Measurements from ENCODE around the gene NPFF. TPM values are rescaled to one million over a fixed set of nuclear protein-coding genes. Genes with fewer than 3 reads are reported as not detected.

The NPFF gene
- total RNA-seq, 2 donors from 2014 or later, result not detected

DNA sequence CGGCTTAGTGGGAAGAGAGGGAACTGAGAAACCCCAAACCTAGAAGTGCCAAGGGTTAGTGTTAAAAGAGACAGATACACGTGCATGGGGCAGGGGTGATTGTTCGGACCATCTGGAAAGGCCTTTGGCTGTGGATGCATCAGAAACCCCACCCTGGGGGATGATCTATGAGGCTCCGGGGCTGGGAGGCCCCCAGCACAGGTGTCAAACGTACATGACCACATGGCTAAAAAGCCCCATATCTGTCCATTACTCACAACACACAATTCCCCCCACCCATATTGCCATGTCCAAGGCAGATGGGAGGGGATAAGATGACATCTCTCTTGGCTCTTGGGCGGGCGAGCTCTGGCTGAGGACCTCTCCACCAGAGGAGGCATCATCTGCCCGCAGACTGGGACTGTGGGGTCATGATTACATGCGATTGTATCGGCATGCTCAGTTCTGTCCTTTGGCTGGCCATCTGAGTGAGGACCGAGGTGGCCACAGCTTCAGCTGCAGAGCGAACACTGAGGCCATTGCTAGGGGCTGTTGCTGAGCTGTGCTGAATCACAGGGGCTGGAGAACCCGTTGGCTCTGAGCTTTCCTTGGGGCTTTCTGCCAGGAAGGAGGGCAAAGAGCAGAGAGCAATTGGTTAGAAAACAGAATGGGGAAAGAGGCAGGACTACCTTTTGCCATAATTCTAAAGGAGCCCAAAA is 9.6 kb upstream of the NPFF start:
- ATAC-seq (no peak), DNase-seq (no peak)
- intact Hi-C loops (cut with DNase I), result no loop called here

DNA sequence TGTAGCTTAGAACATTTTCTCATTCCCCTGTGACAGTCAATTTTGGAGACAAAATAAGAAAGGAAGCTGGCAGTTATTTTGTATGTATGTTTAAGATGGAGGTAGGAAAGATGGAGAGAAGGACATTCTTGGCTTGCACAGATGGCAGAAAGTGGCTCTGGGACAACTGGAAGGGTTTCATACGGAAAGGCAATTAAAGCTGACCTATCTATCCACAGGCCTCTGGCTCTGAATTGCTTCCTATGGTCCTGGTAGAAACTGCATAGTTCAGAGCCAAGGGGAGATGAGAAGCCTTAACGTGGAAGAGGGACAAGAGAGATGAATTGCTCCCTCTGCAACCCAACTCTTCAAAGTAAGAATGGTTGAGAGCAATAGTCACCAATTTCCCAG is 8.0 kb upstream of the NPFF start:
- ATAC-seq (no peak), DNase-seq (no peak)
- intact Hi-C loops (cut with DNase I), result no loop called here

DNA sequence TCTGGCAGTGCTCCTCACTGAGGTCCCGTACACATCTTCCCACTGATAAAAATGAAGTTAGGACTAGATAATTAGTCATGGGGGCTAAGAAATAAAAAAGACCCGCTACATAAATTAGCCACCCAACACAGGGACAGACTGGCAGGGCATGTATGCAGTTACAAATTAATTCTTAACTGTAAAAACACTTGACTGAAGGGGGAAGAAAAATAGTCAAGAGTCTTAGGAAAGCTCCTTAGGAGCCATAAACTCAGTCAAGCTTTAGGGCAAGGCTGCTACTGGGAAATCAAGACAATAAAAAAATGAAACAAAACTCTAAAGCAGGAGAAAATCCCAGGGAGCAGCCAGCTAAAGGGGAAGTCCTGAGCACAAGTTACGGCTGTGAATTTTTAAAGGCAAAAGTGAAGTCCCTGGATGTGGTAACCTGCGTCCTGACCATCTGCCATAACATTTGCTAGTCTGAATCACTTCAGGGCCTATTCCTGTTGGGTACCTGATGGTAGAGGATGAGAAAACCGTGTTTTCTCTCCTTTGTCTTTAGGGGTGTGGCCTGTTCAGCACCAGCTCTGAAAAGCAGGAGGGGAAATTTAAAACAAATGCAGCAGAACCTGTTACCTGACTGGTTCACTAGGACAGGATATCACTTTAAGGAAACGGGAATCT is 7.5 kb upstream of the NPFF start:
- DNase-seq (no peak), ATAC-seq (no peak)
- intact Hi-C loops (cut with DNase I), result no loop called here

DNA sequence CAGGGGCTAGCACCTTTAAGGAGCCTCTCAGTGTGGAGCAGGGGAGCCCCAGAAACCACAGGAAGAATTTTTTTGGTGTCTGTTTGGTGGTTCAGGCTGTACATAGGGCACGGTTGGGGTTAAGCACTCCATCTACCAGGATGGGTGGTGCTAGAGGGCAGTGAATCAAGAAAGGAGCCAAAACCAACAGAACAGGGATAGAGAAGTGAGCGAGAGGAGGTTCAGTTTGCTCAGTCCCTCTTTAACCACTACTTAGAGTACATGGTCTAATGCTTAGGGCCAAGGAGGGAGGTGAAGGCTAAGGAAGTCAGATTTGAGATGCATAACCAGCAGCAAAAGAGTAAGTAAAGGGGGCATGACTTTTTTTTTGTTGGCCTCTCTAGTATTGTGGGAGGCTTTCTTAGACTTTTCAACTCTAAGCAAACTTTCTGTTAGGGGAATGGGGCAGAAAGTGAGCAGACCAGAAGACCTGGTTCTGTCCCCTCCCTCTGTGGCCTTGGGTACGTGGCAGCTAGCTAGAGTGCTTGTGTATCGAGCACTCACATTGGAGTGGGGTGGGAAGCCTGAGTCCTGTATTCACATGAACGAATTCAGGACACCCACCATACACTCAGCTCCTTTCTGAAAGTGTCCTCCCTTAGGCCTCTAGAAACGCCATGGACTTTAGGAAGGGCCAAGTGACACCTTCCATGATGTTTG is 6.6 kb upstream of the NPFF start:
- DNase-seq (no peak), ATAC-seq (peak in 1 of 2 donors; percentile 25)
- intact Hi-C loops (cut with DNase I), result no loop called here

DNA sequence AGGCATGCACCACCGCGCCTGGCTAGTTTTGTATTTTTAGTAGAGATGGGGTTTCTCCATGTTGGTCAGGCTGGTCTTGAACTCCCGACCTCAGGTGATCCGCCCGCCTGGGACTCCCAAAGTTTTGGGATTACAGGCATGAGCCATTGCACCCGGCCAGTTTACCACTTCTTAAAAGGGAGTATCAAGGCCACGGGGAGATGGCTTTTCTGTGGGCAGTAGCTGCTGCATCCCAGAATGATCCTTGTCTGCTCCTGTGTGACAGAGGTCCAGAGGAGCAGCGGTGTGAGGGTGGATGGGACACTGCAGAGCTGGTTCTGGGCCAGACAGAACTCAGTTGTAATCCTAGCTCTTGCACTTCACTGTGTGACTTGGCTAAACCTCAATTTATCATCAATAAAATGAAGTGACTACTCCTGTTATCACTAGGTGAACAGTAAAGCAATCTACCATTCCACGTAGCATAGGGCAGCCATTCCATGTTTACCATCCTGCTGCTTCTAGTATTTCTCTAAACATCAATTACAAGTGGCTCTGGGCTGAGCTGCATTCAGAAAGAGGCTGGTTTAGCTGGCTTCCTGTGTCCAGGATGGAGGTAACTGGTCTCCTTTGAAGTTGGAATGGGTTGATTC is 3.0 kb upstream of the NPFF start:
- DNase-seq (no peak), ATAC-seq (no peak)
- intact Hi-C loops (cut with DNase I), result no loop called here

DNA sequence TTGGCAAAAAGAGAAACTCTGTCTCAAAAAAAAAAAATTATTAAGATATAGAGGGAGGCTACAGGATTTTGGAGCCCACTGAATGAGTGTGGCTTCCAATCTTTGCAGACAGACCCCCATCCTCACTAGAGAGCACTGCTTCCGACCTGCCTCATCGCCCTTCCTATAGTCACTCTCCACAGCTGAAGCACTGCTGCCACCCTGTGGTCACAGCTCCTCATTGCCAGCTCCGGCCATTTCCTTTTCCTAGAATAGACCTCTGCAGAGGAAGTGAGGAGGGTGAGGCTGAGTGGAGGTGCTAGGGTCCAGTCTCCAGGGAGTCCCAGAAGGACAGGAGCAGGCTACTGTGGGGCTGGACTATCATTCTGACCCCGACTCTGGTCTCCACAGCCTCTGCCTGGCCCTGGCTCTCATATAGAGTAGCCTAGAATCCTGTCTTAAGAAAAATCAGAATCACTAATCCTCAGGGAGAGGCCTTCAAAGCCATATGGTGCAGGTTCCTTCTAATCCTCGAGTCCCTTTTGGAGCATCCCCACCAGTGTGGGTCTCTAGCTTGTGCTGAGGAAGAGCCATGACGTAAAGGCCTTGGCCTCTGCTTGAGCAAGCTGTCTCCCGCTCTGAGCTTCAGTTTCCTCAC is 1.4 kb upstream of the NPFF start:
- peak; percentile 82 to 84 for ATAC-seq
- intact Hi-C loops (cut with DNase I), result loop anchor here (5.0 to 10.0 kb wide), 2 partner anchors 156 to 184 kb away; partner anchors contain the start of gene AAAS (in 1 of the 2)
- DNase-seq, result peak; percentile 84

DNA sequence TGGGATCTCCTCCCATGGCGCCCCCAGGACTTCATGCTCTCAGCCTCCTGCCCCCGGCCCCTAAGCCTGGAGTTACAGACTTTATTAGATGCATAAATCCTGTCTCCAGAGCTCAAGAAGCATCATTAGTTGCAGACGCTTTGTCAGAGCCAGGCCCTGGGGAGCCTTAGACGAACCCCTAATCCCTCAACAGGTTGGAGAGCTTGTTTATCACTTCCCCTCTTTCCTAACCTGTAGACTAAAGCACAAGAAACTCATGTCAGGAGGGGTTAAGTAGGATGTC is 260 bp upstream of the NPFF start:
- ATAC-seq (no peak), DNase-seq (no peak)
- intact Hi-C loops (cut with DNase I), result loop anchor here (5.0 to 10.0 kb wide), 2 partner anchors 155 to 183 kb away; partner anchors contain the start of gene AAAS (in 1 of the 2)

DNA sequence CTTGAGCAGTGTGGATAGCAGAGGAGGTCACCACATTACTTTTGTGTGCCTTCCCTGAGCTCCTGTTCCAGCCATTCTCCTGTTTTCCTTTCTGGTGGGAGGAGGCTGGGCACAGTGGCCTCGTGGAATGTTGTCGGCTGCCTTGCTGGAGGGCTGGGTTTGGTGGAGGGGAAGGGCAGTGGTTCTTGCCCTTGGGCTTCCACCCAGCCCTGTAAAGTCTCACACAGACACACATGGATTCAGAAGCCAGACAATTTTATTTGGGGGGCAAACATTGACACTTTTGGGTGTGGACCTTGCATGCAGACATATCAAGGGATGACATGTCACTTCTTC is 866 bp downstream of the NPFF start:
- DNase-seq (no peak), ATAC-seq (no peak)
- intact Hi-C loops (cut with DNase I), result loop anchor here (5.0 to 10.0 kb wide), 2 partner anchors 154 to 182 kb away; partner anchors contain the start of gene AAAS (in 1 of the 2)

DNA sequence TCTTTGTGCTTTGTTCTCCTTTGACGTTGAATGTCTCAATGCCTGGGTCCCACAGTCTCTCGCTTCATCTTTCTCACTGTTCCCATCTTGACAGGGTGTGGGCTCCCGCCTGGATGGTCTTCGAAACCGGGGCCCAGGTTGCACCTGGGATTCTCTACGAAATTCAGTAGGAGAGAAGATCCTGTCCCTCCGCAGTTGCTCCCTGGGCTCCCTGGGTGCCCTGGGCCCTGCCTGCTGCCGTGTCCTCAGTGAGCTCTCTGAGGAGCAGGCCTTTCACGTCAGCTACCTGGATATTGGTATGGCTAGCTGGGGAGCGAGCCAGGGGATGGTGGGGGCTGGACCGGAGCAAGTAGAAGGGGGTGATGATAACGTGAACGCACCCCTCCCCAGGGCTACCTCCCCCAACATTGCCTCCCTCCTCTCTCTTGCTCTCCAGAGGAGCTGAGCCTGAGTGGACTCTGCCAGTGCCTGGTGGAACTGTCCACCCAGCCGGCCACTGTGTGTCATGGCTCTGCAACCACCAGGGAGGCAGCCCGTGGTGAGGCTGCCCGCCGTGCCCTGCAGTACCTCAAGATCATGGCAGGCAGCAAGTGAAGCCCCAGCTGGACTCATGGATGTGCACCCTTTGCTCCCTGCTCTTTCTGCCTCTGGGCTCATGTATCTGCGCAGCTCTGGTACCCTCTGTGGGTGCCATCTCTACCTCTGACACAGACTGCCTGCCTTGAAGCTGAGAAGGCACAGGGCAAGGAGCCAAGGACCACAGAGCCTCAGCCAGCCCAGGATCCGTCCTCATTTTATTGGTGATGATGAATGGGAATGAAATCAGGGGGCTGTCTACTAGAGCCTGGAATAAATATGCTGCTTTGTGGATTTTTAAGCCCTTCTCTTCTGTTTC is 1.5 kb downstream of the NPFF start:
- no peak for ATAC-seq
- no peak for DNase-seq
- intact Hi-C loops (cut with DNase I), result loop anchor here (5.0 to 10.0 kb wide), 2 partner anchors 154 to 181 kb away; partner anchors contain the start of gene AAAS (in 1 of the 2)

DNA sequence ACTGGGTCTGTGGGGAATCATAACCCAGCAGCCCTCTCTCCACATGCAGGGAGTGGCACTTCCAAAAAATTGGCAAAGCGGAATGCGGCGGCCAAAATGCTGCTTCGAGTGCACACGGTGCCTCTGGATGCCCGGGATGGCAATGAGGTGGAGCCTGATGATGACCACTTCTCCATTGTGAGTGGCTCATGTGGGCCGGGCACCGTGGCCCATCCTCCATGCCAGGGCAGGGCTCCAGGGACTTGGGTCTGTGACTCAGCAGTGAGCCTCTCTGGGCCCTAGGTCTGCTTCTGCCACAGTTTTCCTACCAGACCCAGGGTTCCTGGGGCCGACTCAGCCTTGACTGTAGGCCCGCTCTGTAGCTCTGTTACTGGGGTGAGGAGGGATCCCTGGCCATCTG is 2.2 kb downstream of the NPFF start:
- DNase-seq (peak; percentile 38), ATAC-seq (no peak)
- intact Hi-C loops (cut with DNase I), result loop anchor here (5.0 to 10.0 kb wide), 2 partner anchors 153 to 180 kb away; partner anchors contain the start of gene AAAS (in 1 of the 2)

DNA sequence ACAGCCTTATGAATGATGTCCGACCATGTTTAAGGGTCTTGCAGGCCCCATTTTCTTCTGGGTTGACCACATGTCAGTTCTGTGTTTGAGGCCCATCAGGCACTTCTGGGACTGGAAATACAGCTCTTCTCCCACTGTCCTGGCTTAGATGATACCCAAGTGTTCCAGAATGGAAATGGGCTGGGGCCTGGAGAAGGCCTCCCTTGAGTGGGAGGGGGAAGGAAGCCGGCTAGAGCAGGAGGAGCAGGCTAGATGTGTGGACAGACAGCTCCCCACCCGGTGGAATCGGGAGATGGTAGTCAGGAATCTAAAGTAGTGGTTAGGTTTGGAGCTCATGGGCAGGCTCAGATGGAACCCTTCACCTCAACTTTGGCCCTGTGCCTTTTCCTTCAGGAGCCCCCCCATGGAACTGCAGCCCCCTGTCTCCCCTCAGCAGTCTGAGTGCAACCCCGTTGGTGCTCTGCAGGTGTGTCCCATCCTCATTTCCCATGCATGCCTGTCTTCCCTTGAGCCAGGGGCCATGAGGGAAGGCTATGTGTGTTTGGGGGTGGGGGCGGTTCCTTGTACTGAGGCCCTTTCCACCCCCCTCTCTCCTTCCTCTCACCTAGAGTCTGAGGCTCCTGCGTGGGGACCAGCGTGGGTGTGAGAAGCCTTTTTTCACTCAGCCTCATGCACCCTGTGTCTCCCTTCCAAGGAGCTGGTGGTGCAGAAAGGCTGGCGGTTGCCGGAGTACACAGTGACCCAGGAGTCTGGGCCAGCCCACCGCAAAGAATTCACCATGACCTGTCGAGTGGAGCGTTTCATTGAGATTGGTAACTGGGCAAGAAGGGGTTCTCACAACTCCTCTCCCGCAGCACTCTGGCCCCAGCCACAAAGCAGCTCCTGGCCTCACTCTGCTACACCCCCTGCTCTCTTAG is 3.0 kb downstream of the NPFF start:
- DNase-seq (no peak), ATAC-seq (no peak)
- intact Hi-C loops (cut with DNase I), result loop anchor here in 1 of 2 donors (5.0 to 10.0 kb wide), 2 partner anchors 52 to 179 kb away; partner anchors contain the start of genes AAAS and PCBP2

DNA sequence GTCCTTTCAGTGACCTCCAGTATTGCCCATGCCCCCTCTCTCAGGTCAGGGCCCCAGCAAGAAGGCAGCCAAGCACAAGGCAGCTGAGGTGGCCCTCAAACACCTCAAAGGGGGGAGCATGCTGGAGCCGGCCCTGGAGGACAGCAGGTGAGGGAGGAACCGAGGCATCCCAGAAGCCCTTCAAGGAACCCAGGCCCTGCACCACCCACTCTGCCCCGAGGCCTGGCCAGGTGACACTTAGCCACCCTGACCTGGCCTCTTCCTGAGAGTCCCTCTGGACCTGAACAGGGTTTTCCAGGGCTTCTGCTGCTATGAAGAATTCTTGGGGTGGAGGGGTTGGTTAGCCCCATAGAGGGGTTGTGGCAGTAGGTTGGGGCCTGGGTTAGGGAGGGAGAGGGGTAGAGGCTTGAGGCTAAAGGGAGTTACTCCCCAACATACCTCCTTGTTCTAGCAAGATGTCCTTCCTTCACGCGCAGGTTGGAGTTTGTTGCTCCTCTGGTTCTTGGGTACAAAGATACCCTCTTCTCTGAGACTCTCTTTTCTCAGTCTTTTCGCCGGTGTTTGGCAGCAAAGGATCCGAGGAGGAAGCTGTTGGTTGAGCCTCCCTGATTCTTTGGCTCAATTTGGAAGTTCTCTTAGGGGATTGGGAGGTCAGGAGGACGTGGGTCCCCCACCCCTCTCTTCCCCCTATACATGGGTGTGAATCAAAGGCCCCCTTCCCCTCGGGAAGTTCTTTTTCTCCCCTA is 4.1 kb downstream of the NPFF start:
- ATAC-seq, result no peak
- intact Hi-C loops (cut with DNase I), result loop anchor here in 1 of 2 donors (5.0 to 10.0 kb wide), 2 partner anchors 51 to 178 kb away; partner anchors contain the start of genes AAAS and PCBP2
- DNase-seq, result no peak

DNA sequence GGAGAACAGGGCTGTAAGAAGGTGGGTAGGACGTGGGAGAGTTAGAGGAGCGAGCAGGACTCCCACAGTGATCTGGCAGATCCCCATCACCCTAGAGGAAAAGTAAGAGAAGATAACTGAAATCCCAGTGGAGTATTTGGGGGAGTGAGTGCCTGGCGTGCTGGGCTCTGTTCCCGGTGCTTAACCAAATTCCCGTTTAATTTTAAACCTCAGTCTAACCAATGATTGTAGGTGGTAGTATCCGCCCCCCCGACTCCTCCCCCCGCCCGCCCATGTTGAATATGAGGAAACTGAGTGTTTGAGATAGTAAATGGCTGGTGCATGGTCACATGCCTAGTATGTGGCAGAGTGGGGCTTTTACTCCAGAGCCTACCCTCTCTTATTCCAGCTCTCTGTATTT is 5.0 kb downstream of the NPFF start:
- ATAC-seq (peak in 1 of 2 donors; percentile 0), DNase-seq (no peak)
- intact Hi-C loops (cut with DNase I), result loop anchor here in 1 of 2 donors (5.0 to 10.0 kb wide), 2 partner anchors 50 to 178 kb away; partner anchors contain the start of genes AAAS and PCBP2

DNA sequence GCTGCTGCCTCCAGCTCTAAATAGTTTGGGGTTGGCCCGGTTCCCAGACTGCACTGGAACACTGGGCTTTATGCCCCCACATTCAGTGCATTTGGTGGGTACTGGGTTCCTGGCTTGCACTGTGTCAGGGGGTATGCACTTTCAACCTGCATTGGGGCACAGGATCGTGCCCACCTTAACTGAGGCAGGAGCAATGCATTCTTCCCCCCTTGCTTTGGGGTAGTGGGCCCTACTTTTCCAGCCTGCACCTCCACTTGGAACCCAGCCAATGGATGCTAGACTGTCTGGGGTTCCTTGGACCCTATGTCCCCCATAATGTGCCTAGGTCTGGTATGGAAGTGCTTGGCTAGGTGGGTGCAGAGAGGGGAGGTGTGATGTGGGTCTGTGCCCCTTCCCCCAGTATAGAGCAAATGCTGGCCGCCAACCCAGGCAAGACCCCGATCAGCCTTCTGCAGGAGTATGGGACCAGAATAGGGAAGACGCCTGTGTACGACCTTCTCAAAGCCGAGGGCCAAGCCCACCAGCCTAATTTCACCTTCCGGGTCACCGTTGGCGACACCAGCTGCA is 5.6 kb downstream of the NPFF start:
- no peak for DNase-seq
- no peak for ATAC-seq
- intact Hi-C loops (cut with DNase I), result loop anchor here in 1 of 2 donors (5.0 to 10.0 kb wide), 2 partner anchors 49 to 177 kb away; partner anchors contain the start of genes AAAS and PCBP2

DNA sequence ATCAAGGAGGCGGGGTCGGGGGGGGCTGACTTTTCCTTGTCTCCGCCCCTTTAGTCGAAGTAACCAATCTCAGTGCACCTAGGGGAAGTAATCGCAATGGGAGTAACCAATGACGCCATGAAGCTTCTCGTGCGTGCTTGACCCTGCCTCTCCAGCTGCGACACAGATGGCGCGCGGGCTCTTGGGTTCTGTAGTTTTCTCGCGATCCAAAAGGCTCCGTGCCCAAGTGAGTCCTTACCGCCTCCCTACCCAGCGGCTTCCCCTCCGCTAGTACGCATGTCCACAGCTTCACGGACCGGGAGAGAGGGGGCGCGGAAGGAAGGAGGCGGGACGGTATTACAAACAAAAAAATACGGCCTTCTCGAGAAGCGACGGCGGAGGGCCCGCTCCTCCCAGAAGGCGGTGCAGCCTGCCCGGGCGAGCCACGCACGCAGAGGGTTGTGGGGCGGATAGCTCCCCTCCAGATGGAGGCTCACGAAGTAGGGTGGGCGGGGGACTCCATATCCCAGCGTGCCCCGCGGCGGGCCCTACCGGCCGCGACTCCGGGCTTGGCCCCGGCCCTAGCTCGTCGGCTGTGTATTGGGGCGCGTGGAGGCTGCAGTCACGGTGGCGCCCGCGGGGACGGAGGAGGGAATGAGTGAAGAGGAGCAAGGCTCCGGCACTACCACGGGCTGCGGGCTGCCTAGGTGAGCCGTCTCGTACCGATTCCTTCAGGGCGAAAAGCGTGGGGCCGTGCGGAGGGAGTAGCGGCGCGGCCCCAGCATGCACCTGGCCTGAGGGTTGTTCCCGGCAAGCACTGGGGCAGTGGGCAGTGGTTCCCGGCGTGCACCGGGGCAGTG is 6.3 kb downstream of the NPFF start, which contains the start of gene TARBP2:
Gene TARBP2, plus strand, starts transcription at position 508 of the 839 bp plus-strand sequence. Its CDS starts 126 bp downstream, at position 634.
- intact Hi-C loops (cut with DNase I), result loop anchor here in 1 of 2 donors (5.0 to 10.0 kb wide), 2 partner anchors 49 to 176 kb away; partner anchors contain the start of genes AAAS and PCBP2
- peak; percentile 98 for DNase-seq
- ATAC-seq, result peak; percentile 84 to 88
